Measurements from ENCODE around the gene ATXN7.

GRCh38 chr3:63853106-63853505 lies 10.6 kb upstream of the ATXN7 start:
- no peak for TF ChIP-seq CTCF (IDR thresholded peaks at IDR 0.05; ENCODE audit: low read length)
- TF ChIP-seq EZH2 (optimal IDR thresholded peaks at IDR 0.05; ENCODE audit: low read depth, low read length) = no peak
- no peak for TF ChIP-seq EZH2phosphoT487 (IDR thresholded peaks at IDR 0.05; ENCODE audit: low read length)

Measured in MM.1S (cell line).